ENCODE results near the gene USP3.

DNA sequence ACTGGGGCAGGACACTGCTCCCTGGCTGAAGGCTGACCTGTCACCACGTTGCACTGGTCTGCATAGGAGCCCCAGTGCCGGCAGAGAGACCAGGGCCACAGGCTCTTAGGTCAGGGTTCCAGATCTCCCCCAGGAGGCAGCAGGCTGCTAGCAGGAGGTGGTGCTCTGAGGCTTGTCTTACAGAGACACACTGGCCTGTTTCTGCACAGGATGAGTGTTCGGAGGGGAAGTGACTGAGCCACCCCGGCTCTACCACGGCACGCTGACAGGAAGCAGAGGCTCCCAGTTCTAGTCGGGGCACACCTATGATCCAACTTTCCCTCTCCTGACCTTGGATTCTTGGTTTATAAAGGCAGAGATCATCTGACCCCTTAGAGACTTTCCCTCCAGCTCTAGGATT, 101.4 kb downstream of the USP3 start:
- TF ChIP-seq, protein P1, sequence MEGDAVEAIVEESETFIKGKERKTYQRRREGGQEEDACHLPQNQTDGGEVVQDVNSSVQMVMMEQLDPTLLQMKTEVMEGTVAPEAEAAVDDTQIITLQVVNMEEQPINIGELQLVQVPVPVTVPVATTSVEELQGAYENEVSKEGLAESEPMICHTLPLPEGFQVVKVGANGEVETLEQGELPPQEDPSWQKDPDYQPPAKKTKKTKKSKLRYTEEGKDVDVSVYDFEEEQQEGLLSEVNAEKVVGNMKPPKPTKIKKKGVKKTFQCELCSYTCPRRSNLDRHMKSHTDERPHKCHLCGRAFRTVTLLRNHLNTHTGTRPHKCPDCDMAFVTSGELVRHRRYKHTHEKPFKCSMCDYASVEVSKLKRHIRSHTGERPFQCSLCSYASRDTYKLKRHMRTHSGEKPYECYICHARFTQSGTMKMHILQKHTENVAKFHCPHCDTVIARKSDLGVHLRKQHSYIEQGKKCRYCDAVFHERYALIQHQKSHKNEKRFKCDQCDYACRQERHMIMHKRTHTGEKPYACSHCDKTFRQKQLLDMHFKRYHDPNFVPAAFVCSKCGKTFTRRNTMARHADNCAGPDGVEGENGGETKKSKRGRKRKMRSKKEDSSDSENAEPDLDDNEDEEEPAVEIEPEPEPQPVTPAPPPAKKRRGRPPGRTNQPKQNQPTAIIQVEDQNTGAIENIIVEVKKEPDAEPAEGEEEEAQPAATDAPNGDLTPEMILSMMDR (IDR thresholded peaks at IDR 0.05) = no peak
- TF ChIP-seq POLR2A (IDR thresholded peaks at IDR 0.05) (no peak), POLR2AphosphoS5 (IDR thresholded peaks at IDR 0.05; ENCODE audit: insufficient read depth in 1 of 2, low read depth in 1 of 2) (no peak)
